ENCODE measurements around the gene WASF2.

The WASF2 gene

DNA sequence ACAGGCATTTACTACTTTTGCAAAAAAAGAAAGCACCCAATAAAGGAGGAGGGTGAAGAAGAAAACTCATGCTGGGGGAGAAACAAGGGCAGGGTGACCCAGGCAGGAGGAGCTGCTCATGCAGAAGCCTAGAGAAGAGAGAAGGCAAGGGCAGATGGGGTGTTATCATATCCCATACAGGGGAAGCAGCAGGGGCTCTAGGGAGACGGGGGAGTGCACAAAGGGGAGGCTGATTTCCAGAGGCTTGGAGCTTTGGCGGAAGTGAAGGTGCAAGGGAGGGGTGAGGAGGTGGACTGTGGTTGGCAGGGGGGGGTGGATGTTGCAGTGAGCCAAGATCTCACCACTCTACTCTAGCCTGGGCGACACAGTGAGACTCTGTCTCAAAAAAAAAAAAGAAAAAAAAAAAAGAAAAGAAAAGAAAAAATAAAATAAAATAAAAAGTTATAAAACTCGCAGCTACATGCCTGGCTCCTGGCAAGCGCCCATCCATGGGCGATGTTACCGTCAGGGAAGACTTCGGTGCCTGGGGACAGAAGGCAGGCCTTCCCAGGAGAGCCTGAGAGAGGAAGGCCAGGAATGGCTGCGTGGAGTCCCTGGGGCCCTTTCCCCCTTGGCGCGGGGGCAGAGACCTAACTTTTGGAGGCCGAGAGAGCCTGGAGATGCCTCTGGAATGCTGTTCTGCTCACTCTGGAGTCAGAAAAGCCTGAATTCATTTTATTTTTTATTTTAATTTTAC lies 112.0 kb downstream of the WASF2 start:
- no peak for DNase-seq

DNA sequence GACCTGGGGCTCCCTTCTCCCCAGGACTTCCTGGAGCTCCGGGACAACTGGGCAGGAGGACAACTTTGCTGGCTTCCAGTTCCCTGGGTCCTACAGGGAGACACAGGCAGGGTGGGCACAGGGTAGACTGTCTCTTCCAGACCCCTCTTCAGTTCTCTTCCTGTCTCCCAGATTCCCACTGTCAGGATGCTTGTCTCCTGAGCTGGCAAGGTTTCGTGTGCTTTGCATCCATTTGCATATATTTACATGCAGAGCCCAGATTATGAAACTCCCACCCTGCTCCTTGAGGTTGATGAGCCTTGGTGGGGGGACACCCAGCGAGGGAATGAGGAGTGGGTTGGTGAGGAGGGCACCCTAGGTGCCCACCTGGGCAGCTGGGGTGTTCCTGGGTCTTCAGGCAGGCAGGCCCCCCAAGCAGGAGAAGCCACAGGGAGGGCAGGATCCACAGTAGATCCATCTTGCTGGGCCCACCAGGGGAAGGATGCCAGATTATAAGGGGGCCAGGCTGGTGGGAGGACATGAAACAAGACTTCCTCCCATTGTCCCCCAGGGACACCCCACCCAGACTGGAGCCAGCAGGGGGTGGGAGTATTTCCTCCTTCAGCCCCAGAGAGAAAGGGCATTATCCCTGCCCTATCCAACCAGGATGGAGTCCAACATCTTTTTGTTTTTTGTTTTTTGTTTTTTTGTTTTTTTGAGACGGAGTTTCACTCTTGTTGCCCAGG lies 115.4 kb downstream of the WASF2 start, which contains the start of gene FCN3:
Gene FCN3, minus strand, starts transcription at position 463 of the 725 bp plus-strand sequence. Its CDS starts 6 bp downstream, at position 457.
- DNase-seq, result no peak

DNA sequence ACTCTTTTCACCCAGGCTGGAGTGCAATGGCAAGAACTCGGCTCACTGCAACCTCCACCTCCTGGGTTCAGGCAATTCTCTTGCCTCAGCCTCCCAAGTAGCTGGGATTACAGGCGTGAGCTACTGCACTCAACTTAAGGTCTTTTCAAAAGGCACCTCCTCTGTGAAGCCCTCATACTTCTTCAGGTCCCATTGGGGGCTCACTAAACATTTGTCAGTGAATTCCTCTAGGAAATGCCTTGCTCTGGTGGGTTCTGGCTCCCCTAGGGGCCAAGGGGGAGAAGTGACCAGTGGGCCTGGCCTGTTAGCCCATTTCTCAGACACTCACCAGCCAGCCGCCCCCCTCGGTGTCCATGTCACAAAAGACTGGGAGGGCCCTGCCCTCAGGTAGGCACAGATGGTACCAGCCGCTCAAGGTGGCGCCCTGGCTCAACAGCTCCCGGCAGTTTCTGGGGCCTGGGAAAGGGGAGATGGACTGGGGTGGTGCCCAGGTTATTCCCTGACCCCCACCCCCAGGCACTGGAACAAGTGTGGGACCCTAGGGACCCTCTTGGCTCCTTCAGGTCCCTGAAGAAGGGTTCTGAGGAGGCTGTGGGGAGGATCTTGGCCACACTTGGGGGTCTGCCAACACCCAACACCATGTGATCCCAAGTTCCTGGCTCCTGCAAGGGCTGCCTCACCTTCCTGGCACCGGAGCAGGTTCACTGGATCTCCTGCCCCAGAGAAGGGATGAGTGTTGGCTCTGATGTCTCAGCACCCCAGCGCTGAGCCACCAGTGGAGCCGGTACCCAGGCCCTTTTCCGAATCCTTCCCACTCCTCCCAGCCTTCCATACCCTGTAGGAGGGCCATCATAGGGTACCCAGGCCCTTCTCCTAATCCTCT lies 116.9 kb downstream of the WASF2 start:
- DNase-seq, result no peak

DNA sequence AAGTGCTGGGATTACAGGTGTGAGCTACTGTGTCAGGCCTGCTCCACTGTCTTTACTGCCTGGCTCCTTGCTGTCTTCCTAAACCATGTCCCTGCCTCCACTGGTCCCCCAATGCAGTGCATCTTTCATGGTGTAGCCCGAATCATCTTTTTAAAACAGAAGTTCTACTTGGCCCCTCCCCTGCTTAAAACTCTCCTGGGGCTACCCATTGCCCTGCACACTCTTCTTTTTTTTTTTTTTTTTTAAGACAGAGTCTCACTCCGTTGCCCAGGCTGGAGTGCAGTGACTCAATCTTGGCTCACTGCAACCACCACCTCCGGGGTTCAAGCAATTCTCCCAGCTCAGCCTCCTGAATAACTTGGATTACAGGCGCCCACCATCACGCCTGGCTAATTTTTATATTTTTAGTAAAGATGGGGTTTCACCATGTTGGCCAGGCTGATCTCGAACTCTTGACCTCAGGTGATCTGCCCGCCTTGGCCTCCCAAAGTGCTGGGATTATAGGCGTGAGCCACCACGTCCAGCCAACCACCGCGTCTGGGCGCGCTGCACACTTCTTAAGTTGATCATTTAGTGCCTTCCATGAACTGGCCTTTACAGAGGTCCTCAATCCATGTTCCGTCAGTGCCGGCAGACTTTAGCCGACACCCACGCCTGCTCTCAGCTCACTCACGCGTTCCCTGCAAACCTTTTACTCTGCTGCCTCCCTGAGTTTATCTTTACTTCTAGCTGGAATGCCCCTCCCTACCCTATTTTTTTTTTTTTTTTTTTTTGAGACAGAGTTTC lies 117.8 kb downstream of the WASF2 start:
- no peak for DNase-seq

GRCh38 chr1:27368869-27369582 lies 120.9 kb downstream of the WASF2 start:
- DNase-seq, result no peak

DNA sequence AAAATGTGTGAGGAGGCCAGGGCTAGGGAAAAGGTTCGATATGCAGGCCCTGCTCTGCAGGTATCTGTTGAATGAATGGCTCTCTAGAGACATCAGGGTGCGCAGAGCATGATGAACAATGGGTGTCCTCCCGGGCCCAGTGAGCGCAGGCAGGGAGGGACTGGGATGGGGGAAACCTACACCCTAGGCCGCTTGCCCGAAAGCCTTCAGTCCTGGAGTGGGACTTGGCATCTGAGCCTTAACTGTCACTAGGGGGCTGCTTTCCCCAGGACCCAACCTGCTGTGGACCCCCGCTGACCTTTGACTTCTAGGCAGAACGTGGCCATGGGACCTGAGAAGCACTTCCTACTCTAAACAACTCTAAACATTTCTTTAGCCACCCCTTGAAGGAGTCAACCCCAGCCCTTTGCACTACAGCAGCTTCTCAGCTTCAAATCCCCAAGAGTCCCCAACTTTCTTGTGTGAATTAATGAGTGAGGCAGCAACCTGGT lies 122.8 kb downstream of the WASF2 start:
- DNase-seq, result no peak

GRCh38 chr1:27366411-27367159 lies 123.4 kb downstream of the WASF2 start, which contains the start of gene MAP3K6:
Gene MAP3K6 (minus strand): TSS chr1:27366961. CDS start chr1:27366597, 364 bp downstream.
- DNase-seq, result peak; percentile 80

GRCh38 chr1:27366113-27366410 lies 123.9 kb downstream of the WASF2 start:
- DNase-seq, result peak; percentile 84

DNA sequence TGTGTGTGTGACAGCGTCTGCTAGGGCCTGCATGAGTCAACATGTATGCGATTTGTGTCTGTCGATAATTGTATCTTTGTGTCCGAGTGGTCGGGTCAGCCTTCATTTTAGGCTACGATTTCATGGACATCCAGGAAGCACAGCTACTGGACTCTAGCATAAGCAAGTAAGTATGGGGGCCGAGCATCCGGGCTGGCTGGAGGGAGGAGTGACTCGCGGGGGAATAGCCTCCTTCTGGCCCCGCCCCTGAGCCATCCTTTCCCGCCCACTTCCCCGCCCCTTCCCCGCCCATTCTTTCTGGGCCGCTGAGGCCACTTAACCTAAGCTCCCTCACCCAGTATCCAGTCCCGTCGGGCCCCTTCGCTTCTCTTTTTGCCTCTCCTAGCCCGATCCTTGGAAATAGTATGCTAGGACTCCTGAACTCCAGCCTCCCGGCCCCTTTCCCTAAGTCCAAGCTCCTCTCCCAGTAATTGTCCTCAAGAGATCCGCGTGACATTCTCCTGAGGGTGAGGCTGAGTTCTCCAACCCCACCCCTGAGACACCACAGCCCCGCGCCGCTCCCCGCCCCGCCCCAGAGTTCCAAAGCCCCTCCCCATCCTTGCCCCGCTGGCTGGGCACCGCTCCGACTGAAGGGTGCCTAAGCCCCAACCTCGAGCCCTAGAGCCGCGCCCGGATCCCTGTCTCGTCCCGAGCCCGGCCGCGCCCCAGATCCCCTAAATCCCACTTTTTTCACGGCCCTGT lies 124.4 kb downstream of the WASF2 start:
- peak; percentile 82 for DNase-seq

- DNase-seq, result no peak
These were observed 125.1 kb downstream of the WASF2 start for GRCh38 chr1:27364696-27365371.

DNA sequence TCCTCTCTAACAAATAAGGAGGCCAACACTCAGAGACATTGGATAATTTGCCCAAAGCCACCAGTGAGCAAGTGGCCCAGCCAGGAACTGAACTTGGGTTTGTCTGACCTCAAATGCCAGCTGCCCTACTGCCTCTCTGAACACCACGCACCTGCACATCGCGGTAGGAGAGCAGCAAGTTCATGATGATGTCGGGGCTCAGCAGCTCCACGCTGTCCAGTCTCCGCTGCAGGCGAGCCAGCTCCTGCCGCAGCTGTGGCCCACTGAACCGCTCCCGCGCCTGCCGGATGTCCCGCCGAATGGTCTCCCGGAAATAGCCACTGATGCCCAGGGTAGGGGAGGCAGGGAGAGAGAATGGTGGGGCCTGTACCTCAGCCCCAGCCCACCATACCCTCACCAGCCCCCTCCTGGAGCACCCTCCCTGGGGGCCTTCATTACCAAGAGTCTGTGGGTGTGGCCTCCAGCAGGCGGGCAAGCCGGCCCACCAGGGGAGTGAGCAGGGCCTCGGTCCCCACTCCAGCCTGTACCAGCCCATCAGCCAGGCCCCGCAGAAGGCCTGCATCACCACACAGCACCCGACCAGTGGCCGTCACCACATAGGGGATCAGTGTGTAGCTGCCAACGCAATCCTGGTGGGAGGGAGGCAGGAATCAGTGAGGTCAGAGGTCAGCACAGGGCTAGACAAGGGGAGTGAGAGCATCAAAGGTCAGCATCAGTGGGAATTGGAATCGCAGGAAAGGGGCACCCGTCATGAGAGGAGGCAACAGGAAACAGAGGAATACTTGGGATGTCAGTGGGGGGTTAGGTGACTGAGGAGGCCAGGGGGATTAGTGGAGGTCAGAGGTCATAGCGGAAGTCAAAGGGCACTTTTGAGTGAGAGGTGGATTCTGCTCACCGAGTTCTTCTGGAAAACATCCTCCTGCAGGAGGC lies 125.9 kb downstream of the WASF2 start:
- DNase-seq, result no peak

- no peak for DNase-seq
These were observed 128.4 kb downstream of the WASF2 start for GRCh38 chr1:27361553-27361952.

GRCh38 chr1:27361044-27361402 lies 128.9 kb downstream of the WASF2 start:
- DNase-seq, result no peak

DNA sequence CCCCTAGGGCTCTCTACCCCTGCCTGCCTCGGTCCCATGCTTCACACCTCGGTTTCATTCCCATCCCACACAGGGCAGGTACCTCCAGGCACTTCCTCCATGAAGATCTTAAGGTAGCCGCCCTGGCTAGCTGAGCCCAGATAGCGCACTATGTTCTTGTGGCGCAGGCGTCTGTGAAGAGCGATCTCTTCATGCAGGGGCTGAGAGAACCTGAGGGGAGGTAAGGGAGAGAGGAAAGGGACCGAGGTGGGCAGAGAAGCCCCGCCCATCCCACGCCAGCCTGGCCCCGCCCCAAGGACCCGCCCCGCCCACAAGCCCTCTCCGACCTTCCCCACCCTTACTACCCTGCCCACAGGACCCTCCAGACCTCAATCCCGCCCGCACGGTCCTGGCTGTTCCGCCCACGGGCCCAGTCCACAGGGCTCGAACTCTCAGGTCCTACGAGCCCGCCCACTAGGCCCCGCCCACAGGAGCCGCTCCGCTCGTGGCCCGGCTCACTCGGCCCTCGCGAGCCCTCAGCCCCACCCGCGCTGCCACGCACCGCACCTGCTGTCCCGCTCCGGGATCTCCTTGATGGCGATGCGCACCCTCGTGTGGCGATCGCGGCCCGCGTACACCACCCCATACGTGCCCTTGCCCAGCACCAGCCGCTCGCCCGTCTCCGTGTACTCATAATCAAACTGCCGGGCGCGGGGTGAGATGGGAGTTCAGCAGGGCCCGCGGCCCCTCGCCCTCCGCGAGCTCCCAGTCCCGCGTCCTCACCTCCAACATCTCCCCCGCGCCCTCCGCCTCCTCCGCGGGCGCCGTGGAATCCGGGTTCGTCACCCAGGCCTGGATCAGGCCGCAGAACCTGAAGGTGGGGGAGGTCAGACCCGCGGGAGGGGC lies 129.6 kb downstream of the WASF2 start:
- no peak for DNase-seq

- no peak for DNase-seq
These were observed 130.2 kb downstream of the WASF2 start for GRCh38 chr1:27359822-27360158.

GRCh38 chr1:27358928-27359313 lies 131.0 kb downstream of the WASF2 start:
- no peak for DNase-seq

All from right kidney (tissue), 1 donor.